Lung (tissue), 12 donors: ENCODE data around the gene CLK1. TPM values are rescaled to one million over a fixed set of nuclear protein-coding genes. Genes with fewer than 3 reads are reported as not detected.

ENCODE experiments used
- ATAC-seq: fragments of 200-7000 bp; cut with Tn5 transposase; one replicate; pipeline ENCODE4 v1.9.1; 2020; ENCODE audit warnings: moderate number of reproducible peaks; ENCODE audit not compliant: insufficient read depth, low FRiP score
- DNase-seq, 3 donors: peaks; one replicate each; pipeline ENCODE4 v3.0.0-alpha.2; 2013 to 2017
- H3K27ac ChIP-seq, 2 donors: one replicate each; pipeline ENCODE4 v1.5.1; 2013; ENCODE audit warnings: mild to moderate bottlenecking in 2 of 2, moderate library complexity in 2 of 2, control low read depth in 1 of 2, inconsistent platforms in 1 of 2, low read depth in 1 of 2, low read length in 1 of 2
- H3K27me3 ChIP-seq, 3 donors: one replicate each; pipeline ENCODE4 v1.5.1; 2013; ENCODE audit warnings: low read length in 2 of 3; ENCODE audit not compliant: control insufficient read depth in 3 of 3, insufficient read depth in 3 of 3
- H3K36me3 ChIP-seq, 4 donors: one replicate each; pipeline ENCODE4 v1.5.1; 2013; ENCODE audit warnings: low read length in 4 of 4, mild to moderate bottlenecking in 1 of 4, moderate library complexity in 1 of 4; ENCODE audit not compliant: control insufficient read depth in 4 of 4, insufficient read depth in 4 of 4
- H3K4me1 ChIP-seq, 5 donors: one replicate each; pipeline ENCODE4 v1.5.1; 2013; ENCODE audit warnings: low read length in 5 of 5, mild to moderate bottlenecking in 2 of 5, moderate library complexity in 1 of 5; ENCODE audit not compliant: control insufficient read depth in 5 of 5, insufficient read depth in 5 of 5
- H3K4me3 ChIP-seq: one replicate; pipeline ENCODE4 v1.5.1; 2013; ENCODE audit warnings: mild to moderate bottlenecking, control low read depth, moderate library complexity
- H3K9ac ChIP-seq, 2 donors: one replicate each; pipeline ENCODE4 v1.5.1; 2013; ENCODE audit warnings: low read length in 2 of 2, control low read depth in 1 of 2; ENCODE audit not compliant: insufficient read depth in 1 of 2
- H3K9me3 ChIP-seq, 4 donors: one replicate each; pipeline ENCODE4 v1.5.1; 2013; ENCODE audit warnings: low read length in 3 of 4, mild to moderate bottlenecking in 1 of 4, moderate library complexity in 1 of 4; ENCODE audit not compliant: control insufficient read depth in 4 of 4, insufficient read depth in 3 of 4
- CTCF ChIP-seq: IDR thresholded peaks from 2 replicates; pipeline ENCODE4 v1.5.1; 2012; ENCODE audit warnings: mild to moderate bottlenecking; ENCODE audit errors: control extremely low read depth, extremely low read depth
- WGBS, 2 donors: extraction: QIAGEN DNeasy Blood & Tissue Kit; methylation state at CpG; one replicate each; pipeline ENCODE4 v1.1.7; 2013; 5-methylcytosine and 5-hydroxymethylcytosine counted together
- polyA plus RNA-seq, 2 donors: library from polyadenylated mRNA; stranded (reverse); fragments of 200-250 nt; gene quantifications; one replicate each; pipeline ENCODE4 v1.2.1, GENCODE V29; 2013
- total RNA-seq, 2 donors: library from RNA; depleted of rRNA in 1 of 2; stranded (reverse); fragments of >200 nt in 1 of 2; gene quantifications; one replicate each; pipeline ENCODE4 v1.2.1, GENCODE V29; 2014 to 2021
- donor health status: control.
- donor health status: control.
- donor health status: Bipolar disorder and iron deficiency.
- donor health status: healthy.
- donor health status: DM: yes; HTN: yes; CAD: no.

The CLK1 gene
- total and polyA plus RNA-seq, 4 donors, result 69.1 to 528 (median 300) TPM

- no peak overlapping the region for H3K4me3 ChIP-seq
- H3K36me3 ChIP-seq, result peaks cover 10 to 32% (median 22%) of the 10 kb centered on the region in 4 donors
- H3K27ac ChIP-seq, result no peak overlapping the region
- H3K9me3 ChIP-seq, result no peaks in the 10 kb centered on the region
- H3K9ac ChIP-seq, result no peak overlapping the region
- DNase-seq (no peak), ATAC-seq (no peak)
- WGBS, 2 donors, result 97 to 98% methylated on average over 6 of the region's 6 CpGs
- no peaks in the 10 kb centered on the region for H3K27me3 ChIP-seq
- peaks cover 0 to 7% (median 0%) of the 10 kb centered on the region in 5 donors for H3K4me1 ChIP-seq
- TF ChIP-seq CTCF, result no peak
Measured at GRCh38 chr2:200873560-200873959, 9.1 kb upstream of the CLK1 start.

GRCh38 chr2:200871151-200871550 lies 6.7 kb upstream of the CLK1 start:
- Histone ChIP-seq H3K4me3 (no peak overlapping the region), H3K9me3 (no peaks in the 10 kb centered on the region), H3K36me3 (peaks cover 6 to 23% (median 16%) of the 10 kb centered on the region in 4 donors), H3K27me3 (no peaks in the 10 kb centered on the region), H3K9ac (no peak overlapping the region), H3K27ac (no peak overlapping the region), H3K4me1 (peaks cover 0 to 9% (median 3%) of the 10 kb centered on the region in 5 donors)
- ATAC-seq (no peak), DNase-seq (no peak)
- no peak for TF ChIP-seq CTCF
- 62 to 70% methylated on average over 3 of the region's 3 CpGs for WGBS, 2 donors

GRCh38 chr2:200869014-200869413 lies 4.6 kb upstream of the CLK1 start:
- no peaks in the 10 kb centered on the region for H3K9me3 ChIP-seq
- no peak overlapping the region for H3K9ac ChIP-seq
- TF ChIP-seq CTCF, result no peak
- ATAC-seq, result no peak
- no peak for DNase-seq
- no peak overlapping the region for H3K27ac ChIP-seq
- WGBS, 2 donors, result 69 to 71% methylated on average over 2 of the region's 2 CpGs
- H3K36me3 ChIP-seq, result peaks cover 0 to 13% (median 7%) of the 10 kb centered on the region in 4 donors
- peaks cover 0 to 9% (median 3%) of the 10 kb centered on the region in 5 donors for H3K4me1 ChIP-seq
- H3K27me3 ChIP-seq, result no peaks in the 10 kb centered on the region
- H3K4me3 ChIP-seq, result no peak overlapping the region

GRCh38 chr2:200863782-200864175 lies 679 bp downstream of the CLK1 start:
- peak overlapping the region; percentile 99 for H3K4me3 ChIP-seq
- WGBS, 2 donors, result 0% methylated on average over 19 of the region's 19 CpGs
- H3K27ac ChIP-seq, result peak overlapping the region; percentile 99 to 100
- H3K9ac ChIP-seq, result peak overlapping the region; percentile 99 to 100
- H3K36me3 ChIP-seq, result peaks cover 5 to 33% (median 12%) of the 10 kb centered on the region in 4 donors
- TF ChIP-seq CTCF, result no peak
- no peaks in the 10 kb centered on the region for H3K27me3 ChIP-seq
- H3K9me3 ChIP-seq, result no peaks in the 10 kb centered on the region
- DNase-seq (peak in 2 of 3 donors; percentile 57 to 71), ATAC-seq (no peak)
- H3K4me1 ChIP-seq, result peaks cover 2 to 34% (median 7%) of the 10 kb centered on the region in 5 donors
